Esophagus muscularis mucosa (tissue), 4 donors: ENCODE data around the gene ADAMTSL1. TPM values are rescaled to one million over a fixed set of nuclear protein-coding genes. Genes with fewer than 3 reads are reported as not detected.
A peak's percentile ranks its signal among the peaks of the same experiment; 100 is the strongest.

Experiments used
- DNase-seq: peaks from one replicate; pipeline ENCODE4 v3.0.0-alpha.2; 2017; ENCODE audit errors: extremely low spot score
- H3K27ac ChIP-seq, 4 donors: fragments of 200-600 bp; sonication (generic); replicated peaks in 1 of 4; 1 replicate in 3 of 4; 2 replicates in 1 of 4; pipeline ENCODE4 v1.5.1; 2016 to 2019; ENCODE audit warnings: mild to moderate bottlenecking in 1 of 4
- H3K27me3 ChIP-seq, 4 donors: fragments of 200-600 bp; sonication (generic); one replicate each; pipeline versions ENCODE4 v1.5.1 to v1.6.0; 2016 to 2019
- H3K36me3 ChIP-seq, 4 donors: fragments of 200-600 bp; sonication (generic); one replicate each; pipeline ENCODE4 v1.5.1; 2016 to 2019
- H3K4me1 ChIP-seq, 4 donors: fragments of 200-600 bp; sonication (generic); one replicate each; pipeline ENCODE4 v1.5.1; 2016 to 2019
- H3K4me3 ChIP-seq, 4 donors: fragments of 200-600 bp; sonication (generic); 1 replicate in 2 of 4; 2 replicates in 2 of 4; pipeline ENCODE4 v1.5.1; 2016 to 2019; ENCODE audit warnings: mild to moderate bottlenecking in 4 of 4, moderate library complexity in 1 of 4
- H3K9me3 ChIP-seq, 4 donors: fragments of 200-600 bp; sonication (generic); 1 replicate in 3 of 4; 2 replicates in 1 of 4; pipeline ENCODE4 v1.5.1; 2016 to 2019
- CTCF ChIP-seq, 3 experiments: fragments of 200-600 bp in 2 of 3; fragments of 450-650 bp in 1 of 3; sonication (generic) in 2 of 3; IDR thresholded peaks; one replicate each; pipeline ENCODE4 v1.5.1; 2017 to 2019; ENCODE audit warnings: antibody characterized with exemption in 3 of 3, mild to moderate bottlenecking in 2 of 3, moderate library complexity in 1 of 3
- EP300 ChIP-seq: sonication (generic); formaldehyde crosslinking; IDR thresholded peaks from one replicate; pipeline ENCODE4 v1.6.1; 2017; ENCODE audit warnings: antibody characterized with exemption
- POLR2A ChIP-seq: fragments of 450-650 bp; IDR thresholded peaks from one replicate; pipeline ENCODE4 v1.6.1; 2017; ENCODE audit warnings: antibody characterized with exemption, moderate library complexity, mild to moderate bottlenecking, low read depth
- POLR2AphosphoS5 ChIP-seq, 2 donors: sonication (generic); formaldehyde crosslinking; IDR thresholded peaks; one replicate each; pipeline ENCODE4 v1.6.1; 2017; ENCODE audit warnings: antibody characterized with exemption in 2 of 2
- WGBS: methylation state at CpG from one replicate; pipeline ENCODE4 v1.1.5; 2018; 5-methylcytosine and 5-hydroxymethylcytosine counted together
- intact Hi-C: fragments of 100-400 bp; cut with DNase I; formaldehyde crosslinking; loops from one replicate; pipeline ENCODE4 v1.15.1; 2023
- total RNA-seq, 4 donors: library from RNA; depleted of rRNA; stranded (reverse); fragments of >200 nt; gene quantifications; one replicate each; pipeline versions ENCODE4 v1.1.0 to v1.2.1, GENCODE V29; 2016

ADAMTSL1 gene, protein sequence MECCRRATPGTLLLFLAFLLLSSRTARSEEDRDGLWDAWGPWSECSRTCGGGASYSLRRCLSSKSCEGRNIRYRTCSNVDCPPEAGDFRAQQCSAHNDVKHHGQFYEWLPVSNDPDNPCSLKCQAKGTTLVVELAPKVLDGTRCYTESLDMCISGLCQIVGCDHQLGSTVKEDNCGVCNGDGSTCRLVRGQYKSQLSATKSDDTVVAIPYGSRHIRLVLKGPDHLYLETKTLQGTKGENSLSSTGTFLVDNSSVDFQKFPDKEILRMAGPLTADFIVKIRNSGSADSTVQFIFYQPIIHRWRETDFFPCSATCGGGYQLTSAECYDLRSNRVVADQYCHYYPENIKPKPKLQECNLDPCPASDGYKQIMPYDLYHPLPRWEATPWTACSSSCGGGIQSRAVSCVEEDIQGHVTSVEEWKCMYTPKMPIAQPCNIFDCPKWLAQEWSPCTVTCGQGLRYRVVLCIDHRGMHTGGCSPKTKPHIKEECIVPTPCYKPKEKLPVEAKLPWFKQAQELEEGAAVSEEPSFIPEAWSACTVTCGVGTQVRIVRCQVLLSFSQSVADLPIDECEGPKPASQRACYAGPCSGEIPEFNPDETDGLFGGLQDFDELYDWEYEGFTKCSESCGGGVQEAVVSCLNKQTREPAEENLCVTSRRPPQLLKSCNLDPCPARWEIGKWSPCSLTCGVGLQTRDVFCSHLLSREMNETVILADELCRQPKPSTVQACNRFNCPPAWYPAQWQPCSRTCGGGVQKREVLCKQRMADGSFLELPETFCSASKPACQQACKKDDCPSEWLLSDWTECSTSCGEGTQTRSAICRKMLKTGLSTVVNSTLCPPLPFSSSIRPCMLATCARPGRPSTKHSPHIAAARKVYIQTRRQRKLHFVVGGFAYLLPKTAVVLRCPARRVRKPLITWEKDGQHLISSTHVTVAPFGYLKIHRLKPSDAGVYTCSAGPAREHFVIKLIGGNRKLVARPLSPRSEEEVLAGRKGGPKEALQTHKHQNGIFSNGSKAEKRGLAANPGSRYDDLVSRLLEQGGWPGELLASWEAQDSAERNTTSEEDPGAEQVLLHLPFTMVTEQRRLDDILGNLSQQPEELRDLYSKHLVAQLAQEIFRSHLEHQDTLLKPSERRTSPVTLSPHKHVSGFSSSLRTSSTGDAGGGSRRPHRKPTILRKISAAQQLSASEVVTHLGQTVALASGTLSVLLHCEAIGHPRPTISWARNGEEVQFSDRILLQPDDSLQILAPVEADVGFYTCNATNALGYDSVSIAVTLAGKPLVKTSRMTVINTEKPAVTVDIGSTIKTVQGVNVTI (N-terminal part only)
- 100 to 1,000 TPM in 3 of 4 donors, 10 to 100 TPM in 1; 81.7 to 172 (median 145) TPM for total RNA-seq

DNA sequence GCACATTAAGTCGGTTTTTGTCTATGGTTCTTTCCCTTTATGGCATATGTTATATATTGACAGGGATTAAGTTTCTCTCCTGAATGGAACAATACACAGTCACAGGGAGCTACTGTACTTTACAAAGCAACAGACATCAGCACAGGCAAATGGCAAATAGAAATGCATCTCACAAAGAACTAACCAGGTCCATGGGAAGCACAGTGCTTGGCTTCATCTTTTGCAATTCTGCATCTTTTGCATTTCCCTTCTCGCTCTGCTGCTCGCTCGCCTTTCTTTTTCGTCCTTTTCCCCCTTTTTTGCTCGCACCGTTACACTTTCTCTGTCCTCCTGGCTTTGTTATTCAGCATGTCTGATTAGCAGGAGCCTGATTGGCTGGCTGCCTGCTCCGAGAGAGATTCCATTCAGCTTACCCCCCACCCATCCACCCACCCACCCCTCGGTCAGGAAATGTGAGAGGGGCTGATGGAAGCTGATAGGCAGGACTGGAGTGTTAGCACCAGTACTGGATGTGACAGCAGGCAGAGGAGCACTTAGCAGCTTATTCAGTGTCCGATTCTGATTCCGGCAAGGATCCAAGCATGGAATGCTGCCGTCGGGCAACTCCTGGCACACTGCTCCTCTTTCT lies at the start of gene ADAMTSL1:
Gene ADAMTSL1, plus strand, starts transcription at position 502 of the 628 bp plus-strand sequence. Its CDS starts 80 bp downstream, at position 582.
- DNase-seq, result no peak
- 3% methylated on average over 13 of the region's 13 CpGs for WGBS
- Histone ChIP-seq H3K27me3 (no peaks in the 10 kb centered on the region), H3K36me3 (no peaks in the 10 kb centered on the region), H3K27ac (peak within 1 kb of the TSS; percentile 43 to 71 (median 58)), H3K4me1 (peaks cover 26 to 45% (median 37%) of the 10 kb centered on the region in 4 donors), H3K4me3 (peak within 1 kb of the TSS; percentile 44 to 59 (median 48)), H3K9me3 (no peaks in the 10 kb centered on the region)
- intact Hi-C loops, result no loop called here
- TF ChIP-seq POLR2AphosphoS5 (IDR thresholded peaks at IDR 0.05) (no peak), EP300 (no peak), CTCF (IDR thresholded peaks at IDR 0.05) (no peak), POLR2A (no peak)

GRCh38 chr9:18427691-18428090 lies 46.3 kb upstream of the ADAMTSL1 start:
- WGBS, result 42% methylated on average over 4 of the region's 4 CpGs
- intact Hi-C loops, result no loop called here

DNA sequence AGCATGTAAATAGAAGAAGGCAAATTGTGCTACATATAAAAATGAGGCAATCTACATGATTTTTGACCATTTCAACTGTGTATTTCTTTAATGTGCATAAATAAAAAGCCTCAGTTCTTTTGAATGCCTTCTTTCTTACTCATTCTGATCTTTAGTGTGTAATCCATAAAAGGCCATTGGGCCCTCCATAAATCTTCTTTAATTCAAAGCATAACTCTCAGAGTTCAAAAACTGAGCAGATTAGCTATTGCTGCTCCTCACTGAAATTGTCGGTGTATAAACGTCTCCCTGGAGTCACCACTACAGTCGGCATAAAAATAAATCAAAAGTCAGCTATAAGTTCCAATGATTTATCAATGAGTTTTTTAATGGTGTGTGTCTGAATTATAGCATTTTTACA lies 45.3 kb upstream of the ADAMTSL1 start:
- Histone ChIP-seq H3K27me3 (no peaks in the 10 kb centered on the region), H3K9me3 (no peaks in the 10 kb centered on the region), H3K27ac (no peak overlapping the region), H3K4me3 (no peak overlapping the region), H3K4me1 (peaks cover 0 to 53% (median 30%) of the 10 kb centered on the region in 4 donors), H3K36me3 (no peaks in the 10 kb centered on the region)
- no peak for TF ChIP-seq CTCF (IDR thresholded peaks at IDR 0.05)
- no peak for TF ChIP-seq POLR2A
- TF ChIP-seq EP300, result no peak
- no peak for TF ChIP-seq POLR2AphosphoS5 (IDR thresholded peaks at IDR 0.05)
- no peak for DNase-seq
- intact Hi-C loops, result no loop called here
- WGBS, result 52% methylated on average over 3 of the region's 3 CpGs

More at GRCh38 chr9:18427691-18428090, 46.3 kb upstream of the ADAMTSL1 start:
- Histone ChIP-seq H3K9me3 (no peaks in the 10 kb centered on the region), H3K36me3 (no peaks in the 10 kb centered on the region), H3K4me1 (peaks cover 2 to 52% (median 30%) of the 10 kb centered on the region in 4 donors), H3K27me3 (no peaks in the 10 kb centered on the region), H3K4me3 (no peak overlapping the region), H3K27ac (peak overlapping the region in 3 of 4 donors; percentile 9 to 58 (median 44))
- DNase-seq, result no peak
- TF ChIP-seq POLR2AphosphoS5 (IDR thresholded peaks at IDR 0.05) (no peak), EP300 (no peak), POLR2A (no peak), CTCF (IDR thresholded peaks at IDR 0.05) (no peak)

DNA sequence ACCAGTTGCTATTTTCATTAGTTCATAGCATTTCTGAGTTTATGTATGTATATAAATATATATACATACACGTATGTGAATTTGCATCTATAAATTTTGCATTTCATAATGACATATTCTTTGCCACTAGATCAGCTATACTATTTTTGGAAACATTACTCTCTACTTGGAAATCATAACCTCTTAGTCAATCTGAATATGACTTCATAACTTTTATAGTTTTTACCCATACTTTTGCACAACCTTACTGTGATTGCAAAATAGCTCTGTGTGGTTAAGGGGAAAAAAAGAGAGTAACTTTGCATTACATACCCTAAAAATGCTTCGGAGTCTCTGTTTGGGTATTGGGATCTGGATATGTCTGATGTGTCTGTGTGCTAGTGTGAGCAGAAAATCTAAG lies 44.9 kb upstream of the ADAMTSL1 start:
- TF ChIP-seq CTCF (IDR thresholded peaks at IDR 0.05) (no peak), POLR2A (no peak), EP300 (no peak), POLR2AphosphoS5 (IDR thresholded peaks at IDR 0.05) (no peak)
- no peak overlapping the region for H3K4me3 ChIP-seq
- no peaks in the 10 kb centered on the region for H3K9me3 ChIP-seq
- intact Hi-C loops, result no loop called here
- no peaks in the 10 kb centered on the region for H3K27me3 ChIP-seq
- peaks cover 0 to 49% (median 30%) of the 10 kb centered on the region in 4 donors for H3K4me1 ChIP-seq
- no peak overlapping the region for H3K27ac ChIP-seq
- no peak for DNase-seq
- 74% methylated on average over 2 of the region's 2 CpGs for WGBS
- H3K36me3 ChIP-seq, result no peaks in the 10 kb centered on the region
